Bone marrow (tissue), 2 donors: Measurements from ENCODE around the gene KRT81.
"Not testable (repeated sequence)": the region's sequence is repeated elsewhere in the genome, so short reads cannot be mapped to it uniquely, and the experiment has no call there.

ENCODE experiments used
- DNase-seq, 2 donors: peaks; one replicate each; lab custom pipeline; 2025; lab: John Stamatoyannopoulos, UW

KRT81 gene

GRCh38 chr12:52253391-52254179 lies 37.7 kb downstream of the KRT81 start:
- DNase-seq: no peak

- DNase-seq: no peak
Measured at GRCh38 chr12:52252728-52253343, 38.5 kb downstream of the KRT81 start.

- DNase-seq: not testable (repeated sequence)
Measured at GRCh38 chr12:52252175-52252615, 39.1 kb downstream of the KRT81 start.

- DNase-seq: peak in 1 of 2 donors; percentile 67
Measured at GRCh38 chr12:52251367-52252051, 39.8 kb downstream of the KRT81 start.

- DNase-seq: no peak
Measured at GRCh38 chr12:52250048-52250990, 41.0 kb downstream of the KRT81 start.

- DNase-seq: no peak
Measured at GRCh38 chr12:52249511-52250047, 41.8 kb downstream of the KRT81 start.

GRCh38 chr12:52248541-52249461 lies 42.5 kb downstream of the KRT81 start:
- no peak for DNase-seq

GRCh38 chr12:52247622-52248540 lies 43.5 kb downstream of the KRT81 start:
- DNase-seq: no peak

GRCh38 chr12:52246720-52247621 lies 44.4 kb downstream of the KRT81 start:
- no peak for DNase-seq

- DNase-seq: no peak
Measured at GRCh38 chr12:52245962-52246569, 45.3 kb downstream of the KRT81 start.

GRCh38 chr12:52245259-52245961 lies 45.9 kb downstream of the KRT81 start:
- no peak for DNase-seq

- DNase-seq: no peak
Measured at GRCh38 chr12:52244615-52244994, 46.7 kb downstream of the KRT81 start.

- DNase-seq: peak; percentile 72 to 92
Measured at GRCh38 chr12:52243856-52244614, 47.3 kb downstream of the KRT81 start.

GRCh38 chr12:52243259-52243855 lies 48.0 kb downstream of the KRT81 start:
- no peak for DNase-seq

GRCh38 chr12:52242442-52243258 lies 48.7 kb downstream of the KRT81 start:
- no peak for DNase-seq
